ENCODE results near the gene UBE2Q2. TPM values are rescaled to one million over a fixed set of nuclear protein-coding genes. Genes with fewer than 3 reads are reported as not detected.
"Not testable (repeated sequence)": the region's sequence is repeated elsewhere in the genome, so short reads cannot be mapped to it uniquely, and the experiment has no call there.

The UBE2Q2 gene
- total RNA-seq, result 16.9 and 23.2 TPM in 2 replicates

GRCh38 chr15:75842722-75843677 is at the start of gene UBE2Q2:
Gene UBE2Q2, plus strand, starts transcription at chr15:75843447. Its CDS starts 220 bp downstream, at chr15:75843667.
- intact Hi-C loops (cut with micrococcal nuclease), result loop anchor here (1.0 to 2.0 kb wide), 6 partner anchors 26 to 1578 kb away; partner anchors contain the start of genes FBXO22, HMG20A, PEAK1 and SIN3A
- POLR2A ChIA-PET, result interaction anchor here (0.5 to 1.7 kb wide), 6 partner anchors 22 to 391 kb away, joined by 3 to 7 read pairs (median 5); partner anchors contain the start of genes IMP3 and SIN3A
- CTCF ChIA-PET, result interaction anchor here (1.2 kb wide), 1 partner anchor 42 kb away, joined by 3 read pairs; no protein-coding TSS in a partner anchor
- H3K27me3 Mint-ChIP-seq, result no peaks in the 10 kb centered on the region
- H3K9me3 Mint-ChIP-seq, result no peaks in the 10 kb centered on the region
- H3K27ac Mint-ChIP-seq, result peak within 1 kb of the TSS; percentile 93
- DNase-seq (peak; percentile 65), ATAC-seq (ENCODE audit: low read depth) (peak; percentile 62)
- peaks cover 7% of the 10 kb centered on the region for H3K36me3 Mint-ChIP-seq (ENCODE audit: low read depth)
- H3K4me1 Mint-ChIP-seq, result peaks cover 36% of the 10 kb centered on the region
- no peak for TF ChIP-seq CTCF (IDR thresholded peaks at IDR 0.05)
- peak within 1 kb of the TSS; percentile 94 for H3K4me3 Mint-ChIP-seq

- ChIA-PET POLR2A (no interaction called here), CTCF (interaction anchor here (0.5 kb wide), 1 partner anchor 839 kb away, joined by 3 read pairs; the partner anchor contains the start of gene RPP25)
- Mint-ChIP-seq H3K9me3 (no peaks in the 10 kb centered on the region), H3K27me3 (peaks cover 45% of the 10 kb centered on the region), H3K4me1 (no peaks in the 10 kb centered on the region), H3K36me3 (ENCODE audit: low read depth) (no peaks in the 10 kb centered on the region), H3K4me3 (no peak overlapping the region), H3K27ac (no peak overlapping the region)
- intact Hi-C loops (cut with micrococcal nuclease), result no loop called here
- ATAC-seq (ENCODE audit: low read depth) (no peak), DNase-seq (no peak)
- TF ChIP-seq CTCF (IDR thresholded peaks at IDR 0.05), result no peak
These were observed 46.9 kb upstream of the UBE2Q2 start for GRCh38 chr15:75796321-75796720.

- ATAC-seq (ENCODE audit: low read depth); DNase-seq; CTCF ChIA-PET; H3K9me3 Mint-ChIP-seq; intact Hi-C loops (cut with micrococcal nuclease); H3K4me1 Mint-ChIP-seq; POLR2A ChIA-PET; H3K4me3 Mint-ChIP-seq; H3K36me3 Mint-ChIP-seq (ENCODE audit: low read depth); H3K27ac Mint-ChIP-seq: not testable (repeated sequence)
- peaks cover 48% of the 10 kb centered on the region for H3K27me3 Mint-ChIP-seq
These were observed 46.1 kb upstream of the UBE2Q2 start for GRCh38 chr15:75797146-75797545.

GRCh38 chr15:75799190-75799589 is 44.1 kb upstream of the UBE2Q2 start:
- Mint-ChIP-seq H3K9me3 (no peaks in the 10 kb centered on the region), H3K4me1 (peaks cover 4% of the 10 kb centered on the region), H3K27me3 (peaks cover 50% of the 10 kb centered on the region), H3K27ac (no peak overlapping the region), H3K36me3 (ENCODE audit: low read depth) (no peaks in the 10 kb centered on the region), H3K4me3 (no peak overlapping the region)
- ChIA-PET POLR2A (no interaction called here), CTCF (interaction anchor here (1.9 kb wide), 1 partner anchor 70 kb away, joined by 9 read pairs; no protein-coding TSS in a partner anchor)
- ATAC-seq (ENCODE audit: low read depth), result no peak
- DNase-seq, result no peak
- intact Hi-C loops (cut with micrococcal nuclease), result no loop called here
- TF ChIP-seq CTCF (IDR thresholded peaks at IDR 0.05), result no peak

- intact Hi-C loops (cut with micrococcal nuclease), result loop anchor here (5.0 kb wide), 1 partner anchor 352 kb away; no protein-coding TSS in a partner anchor
- H3K9me3 Mint-ChIP-seq; DNase-seq; ATAC-seq (ENCODE audit: low read depth); H3K27ac Mint-ChIP-seq; H3K36me3 Mint-ChIP-seq (ENCODE audit: low read depth); H3K4me3 Mint-ChIP-seq; H3K4me1 Mint-ChIP-seq; POLR2A ChIA-PET: not testable (repeated sequence)
- peaks cover 50% of the 10 kb centered on the region for H3K27me3 Mint-ChIP-seq
- CTCF ChIA-PET, result interaction anchor here (0.9 to 2.1 kb wide), 4 partner anchors 72 to 339 kb away, joined by 3 to 11 read pairs (median 6); no protein-coding TSS in a partner anchor
These were observed 42.8 kb upstream of the UBE2Q2 start for GRCh38 chr15:75800409-75800808.
